WTC11 (cell line): ENCODE measurements around the gene POU2F3. TPM values are rescaled to one million over a fixed set of nuclear protein-coding genes. Genes with fewer than 3 reads are reported as not detected.

ENCODE experiments used
- ATAC-seq: fragments of 200-7000 bp; cut with Tn5 transposase; 2 replicates; pipeline ENCODE4 v1.10.0; 2021; ENCODE audit warnings: mild to moderate bottlenecking, moderate library complexity
- CTCF ChIA-PET: fragments of 300-600 bp; sonication (Branson Sonifier 250); formaldehyde crosslinking; loops from one replicate; lab custom pipeline; 2021; ENCODE audit warnings: antibody characterized with exemption; lab: Charles Lee
- POLR2A ChIA-PET: fragments of 350-600 bp; sonication (Branson Sonifier 250); formaldehyde crosslinking; loops from one replicate; lab custom pipeline; 2021; ENCODE audit warnings: antibody characterized with exemption; lab: Charles Lee
- DNase-seq: peaks from one replicate; pipeline ENCODE4 v3.0.0; 2021; ENCODE audit warnings: low spot score
- H3K27ac Mint-ChIP-seq: 2 replicates; pipeline ENCODE4 v1.8.0; 2021; ENCODE audit warnings: mixed read lengths
- H3K27me3 Mint-ChIP-seq: 2 replicates; pipeline ENCODE4 v1.8.0; 2021; ENCODE audit warnings: low read depth, mild to moderate bottlenecking, moderate library complexity, mixed read lengths
- H3K36me3 Mint-ChIP-seq: 2 replicates; pipeline ENCODE4 v1.8.0; 2021; ENCODE audit warnings: mixed read lengths
- H3K4me1 Mint-ChIP-seq: 2 replicates; pipeline ENCODE4 v1.8.0; 2022; ENCODE audit warnings: mixed read lengths
- H3K4me3 Mint-ChIP-seq: 2 replicates; pipeline ENCODE4 v1.8.0; 2021; ENCODE audit warnings: mild to moderate bottlenecking, moderate library complexity, mixed read lengths
- H3K9me3 Mint-ChIP-seq: 2 replicates; pipeline ENCODE4 v1.8.0; 2021; ENCODE audit warnings: mixed read lengths
- ARID4B ChIP-seq: sonication (generic); formaldehyde crosslinking; IDR thresholded peaks from 2 replicates; pipeline ENCODE4 v1.8.0; 2023; ENCODE audit warnings: missing genetic modification reagents, mild to moderate bottlenecking, borderline replicate concordance
- ATF6 ChIP-seq: sonication (generic); formaldehyde crosslinking; IDR thresholded peaks from 2 replicates; pipeline ENCODE4 v1.8.1; 2023; ENCODE audit warnings: mild to moderate bottlenecking, missing genetic modification reagents
- CDX4 ChIP-seq: fragments of 250-450 bp; sonication (Bioruptor Pico); IDR thresholded peaks from 2 replicates; pipeline ENCODE4 v1.9.0; 2021; ENCODE audit warnings: moderate library complexity, mild to moderate bottlenecking, inconsistent platforms, borderline replicate concordance
- E2F5 ChIP-seq: sonication (generic); formaldehyde crosslinking; IDR thresholded peaks from 2 replicates; pipeline ENCODE4 v1.8.1; 2022; ENCODE audit warnings: mild to moderate bottlenecking, moderate library complexity, missing genetic modification reagents
- ETV6 ChIP-seq: sonication (generic); formaldehyde crosslinking; IDR thresholded peaks from 2 replicates; pipeline ENCODE4 v1.8.1; 2022; ENCODE audit warnings: mild to moderate bottlenecking, missing genetic modification reagents
- GABPB1 ChIP-seq: sonication (generic); formaldehyde crosslinking; IDR thresholded peaks from 2 replicates; pipeline ENCODE4 v1.8.1; 2023; ENCODE audit warnings: mild to moderate bottlenecking, missing genetic modification reagents
- GRHL2 ChIP-seq: fragments of 250-450 bp; sonication (Bioruptor Pico); IDR thresholded peaks from 2 replicates; pipeline ENCODE4 v1.8.0; 2022; ENCODE audit warnings: mild to moderate bottlenecking, moderate library complexity; ENCODE audit not compliant: insufficient replicate concordance, severe bottlenecking
- IRF1 ChIP-seq: sonication (generic); formaldehyde crosslinking; IDR thresholded peaks from 2 replicates; pipeline ENCODE4 v1.8.0; 2023; ENCODE audit warnings: missing genetic modification reagents
- NR2C2 ChIP-seq: sonication (generic); formaldehyde crosslinking; IDR thresholded peaks from 2 replicates; pipeline ENCODE4 v1.8.0; 2022; ENCODE audit warnings: mild to moderate bottlenecking, missing genetic modification reagents
- RORB ChIP-seq: fragments of 250-450 bp; sonication (Bioruptor Pico); IDR thresholded peaks from 2 replicates; pipeline ENCODE4 v1.9.0; 2021; ENCODE audit warnings: mild to moderate bottlenecking
- TP53 ChIP-seq: sonication (generic); formaldehyde crosslinking; IDR thresholded peaks from 2 replicates; pipeline ENCODE4 v1.8.1; 2023; ENCODE audit warnings: mild to moderate bottlenecking, missing genetic modification reagents
- USF1 ChIP-seq: sonication (generic); formaldehyde crosslinking; IDR thresholded peaks from 2 replicates; pipeline ENCODE4 v1.8.0; 2022; ENCODE audit warnings: mild to moderate bottlenecking, missing genetic modification reagents
- USF2 ChIP-seq: sonication (generic); formaldehyde crosslinking; IDR thresholded peaks from 2 replicates; pipeline ENCODE4 v1.8.1; 2023; ENCODE audit warnings: mild to moderate bottlenecking, missing genetic modification reagents, moderate library complexity
- ZNF138 ChIP-seq: sonication (generic); formaldehyde crosslinking; conservative IDR thresholded peaks from 2 replicates; pipeline ENCODE4 v1.8.1; 2022; ENCODE audit warnings: mild to moderate bottlenecking, moderate library complexity, missing genetic modification reagents
- ZNF416 ChIP-seq: fragments of 250-450 bp; sonication (Bioruptor Pico); IDR thresholded peaks from 2 replicates; pipeline ENCODE4 v1.9.0; 2021; ENCODE audit warnings: mild to moderate bottlenecking, inconsistent platforms
- ZNF532 ChIP-seq: fragments of 250-450 bp; sonication (Bioruptor Pico); IDR thresholded peaks from 2 replicates; pipeline ENCODE4 v1.9.0; 2021; ENCODE audit warnings: mild to moderate bottlenecking, borderline replicate concordance
- total RNA-seq: library from RNA; stranded (reverse); gene quantifications from 3 replicates; pipeline ENCODE4 v1.2.3, GENCODE V29; 2021

POU2F3 gene
- total RNA-seq, 1 experiment from 2014 or later, result 0.61 TPM

- no peak for ATAC-seq
- H3K27me3 Mint-ChIP-seq, result peaks cover 62% of the 10 kb centered on the region
- POLR2A ChIA-PET, result no interaction called here
- no peak overlapping the region for H3K27ac Mint-ChIP-seq
- CTCF ChIA-PET, result interaction anchor here (0.6 to 2.9 kb wide), 3 partner anchors 17 to 46 kb away, joined by 3 to 15 read pairs (median 4); partner anchors contain the start of gene POU2F3
- no peaks in the 10 kb centered on the region for H3K36me3 Mint-ChIP-seq
- H3K4me1 Mint-ChIP-seq, result peaks cover 58% of the 10 kb centered on the region
- no peaks in the 10 kb centered on the region for H3K9me3 Mint-ChIP-seq
- H3K4me3 Mint-ChIP-seq, result no peak overlapping the region
- DNase-seq, result no peak
- TF ChIP-seq NR2C2 (CRISPR knock-in tag) (no peak), RORB (CRISPR knock-in tag) (no peak), USF2 (CRISPR knock-in tag) (no peak), ZNF532 (CRISPR knock-in tag) (no peak), ATF6 (CRISPR knock-in tag) (no peak), ETV6 (CRISPR knock-in tag) (no peak), E2F5 (CRISPR knock-in tag) (no peak), GABPB1 (CRISPR knock-in tag) (no peak)
- TF ChIP-seq, all 79 proteins: peak for 0
These were observed 16.8 kb downstream of the POU2F3 start for GRCh38 chr11:120256779-120257178.

- no peak overlapping the region for H3K27ac Mint-ChIP-seq
- no peaks in the 10 kb centered on the region for H3K36me3 Mint-ChIP-seq
- no peak overlapping the region for H3K4me3 Mint-ChIP-seq
- CTCF ChIA-PET, result interaction anchor here (0.7 to 3.2 kb wide), 5 partner anchors 9 to 45 kb away, joined by 3 to 19 read pairs (median 7); partner anchors contain the start of gene POU2F3
- DNase-seq (no peak), ATAC-seq (no peak)
- peaks cover 62% of the 10 kb centered on the region for H3K27me3 Mint-ChIP-seq
- POLR2A ChIA-PET, result no interaction called here
- H3K4me1 Mint-ChIP-seq, result peaks cover 60% of the 10 kb centered on the region
- no peak for TF ChIP-seq CDX4 (CRISPR knock-in tag)
- H3K9me3 Mint-ChIP-seq, result no peaks in the 10 kb centered on the region
These were observed 17.4 kb downstream of the POU2F3 start for GRCh38 chr11:120257346-120257745.

GRCh38 chr11:120258661-120259060 is 18.7 kb downstream of the POU2F3 start:
- DNase-seq (no peak), ATAC-seq (peak; percentile 15; the same call in 1 of the 2 replicates)
- CTCF ChIA-PET, result interaction anchor here (1.2 to 3.2 kb wide), 9 partner anchors 9 to 44 kb away, joined by 3 to 19 read pairs (median 7); partner anchors contain the start of gene POU2F3
- no peak overlapping the region for H3K27ac Mint-ChIP-seq
- no peak overlapping the region for H3K4me3 Mint-ChIP-seq
- no peaks in the 10 kb centered on the region for H3K36me3 Mint-ChIP-seq
- POLR2A ChIA-PET, result no interaction called here
- peaks cover 59% of the 10 kb centered on the region for H3K27me3 Mint-ChIP-seq
- peaks cover 58% of the 10 kb centered on the region for H3K4me1 Mint-ChIP-seq
- H3K9me3 Mint-ChIP-seq, result no peaks in the 10 kb centered on the region
- TF ChIP-seq IRF1 (CRISPR knock-in tag) (no peak), ZNF416 (CRISPR knock-in tag) (no peak), GRHL2 (CRISPR knock-in tag) (no peak), TP53 (CRISPR knock-in tag) (no peak), ARID4B (CRISPR knock-in tag) (no peak), USF1 (no peak), ZNF138 (CRISPR knock-in tag) (no peak), ETV6 (CRISPR knock-in tag) (no peak)
